ENCODE data around the gene HOMER3. TPM values are rescaled to one million over a fixed set of nuclear protein-coding genes. Genes with fewer than 3 reads are reported as not detected.

The HOMER3 gene
- total and polyA plus RNA-seq, 10 of the 15 experiments (the other 5 are each of a cell fraction or from before 2014, with no cell fraction given), result 0.18 to 10.6 (median 0.50) TPM; not detected in 2

DNA sequence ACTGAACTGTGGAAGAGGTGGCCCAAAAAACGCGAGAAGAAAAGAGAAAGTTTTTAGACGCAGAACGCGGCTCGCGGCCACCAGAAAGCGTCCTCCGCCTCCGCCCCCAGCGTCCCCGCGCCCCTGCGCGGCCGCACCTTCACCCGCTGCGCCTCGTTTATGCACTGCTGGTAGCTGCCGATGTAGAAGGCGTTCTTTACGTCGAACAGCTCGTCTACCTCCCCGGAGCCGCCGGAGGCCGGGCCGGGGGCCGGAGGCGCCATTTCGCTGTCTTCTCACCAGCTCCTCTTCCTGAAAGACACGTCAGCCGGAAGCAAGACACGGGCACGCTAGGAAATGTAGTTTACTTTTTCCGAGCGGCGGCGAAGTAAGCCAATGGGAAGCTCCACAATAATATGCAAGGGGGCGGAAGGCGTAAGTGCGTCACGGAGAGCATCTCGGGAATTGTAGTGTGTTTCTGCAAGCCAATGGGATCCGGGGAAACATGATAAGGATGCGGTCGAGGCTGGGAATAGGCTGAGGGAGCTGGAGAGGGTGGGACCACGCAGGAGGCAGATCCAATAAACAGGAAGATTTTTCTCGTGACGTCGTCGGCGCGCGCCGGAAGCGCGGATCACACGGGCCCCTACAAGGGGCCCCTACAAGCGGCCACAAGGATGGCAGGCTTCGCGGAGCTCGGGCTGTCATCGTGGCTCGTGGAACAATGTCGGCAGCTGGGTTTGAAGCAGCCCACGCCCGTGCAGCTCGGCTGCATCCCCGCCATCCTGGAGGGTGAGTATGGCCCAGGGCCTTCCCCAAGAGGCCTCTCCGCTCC is 21.7 kb downstream of the HOMER3 start, which contains the start of the genes COPE and DDX49 (continued):
- TF ChIP-seq, protein P1, sequence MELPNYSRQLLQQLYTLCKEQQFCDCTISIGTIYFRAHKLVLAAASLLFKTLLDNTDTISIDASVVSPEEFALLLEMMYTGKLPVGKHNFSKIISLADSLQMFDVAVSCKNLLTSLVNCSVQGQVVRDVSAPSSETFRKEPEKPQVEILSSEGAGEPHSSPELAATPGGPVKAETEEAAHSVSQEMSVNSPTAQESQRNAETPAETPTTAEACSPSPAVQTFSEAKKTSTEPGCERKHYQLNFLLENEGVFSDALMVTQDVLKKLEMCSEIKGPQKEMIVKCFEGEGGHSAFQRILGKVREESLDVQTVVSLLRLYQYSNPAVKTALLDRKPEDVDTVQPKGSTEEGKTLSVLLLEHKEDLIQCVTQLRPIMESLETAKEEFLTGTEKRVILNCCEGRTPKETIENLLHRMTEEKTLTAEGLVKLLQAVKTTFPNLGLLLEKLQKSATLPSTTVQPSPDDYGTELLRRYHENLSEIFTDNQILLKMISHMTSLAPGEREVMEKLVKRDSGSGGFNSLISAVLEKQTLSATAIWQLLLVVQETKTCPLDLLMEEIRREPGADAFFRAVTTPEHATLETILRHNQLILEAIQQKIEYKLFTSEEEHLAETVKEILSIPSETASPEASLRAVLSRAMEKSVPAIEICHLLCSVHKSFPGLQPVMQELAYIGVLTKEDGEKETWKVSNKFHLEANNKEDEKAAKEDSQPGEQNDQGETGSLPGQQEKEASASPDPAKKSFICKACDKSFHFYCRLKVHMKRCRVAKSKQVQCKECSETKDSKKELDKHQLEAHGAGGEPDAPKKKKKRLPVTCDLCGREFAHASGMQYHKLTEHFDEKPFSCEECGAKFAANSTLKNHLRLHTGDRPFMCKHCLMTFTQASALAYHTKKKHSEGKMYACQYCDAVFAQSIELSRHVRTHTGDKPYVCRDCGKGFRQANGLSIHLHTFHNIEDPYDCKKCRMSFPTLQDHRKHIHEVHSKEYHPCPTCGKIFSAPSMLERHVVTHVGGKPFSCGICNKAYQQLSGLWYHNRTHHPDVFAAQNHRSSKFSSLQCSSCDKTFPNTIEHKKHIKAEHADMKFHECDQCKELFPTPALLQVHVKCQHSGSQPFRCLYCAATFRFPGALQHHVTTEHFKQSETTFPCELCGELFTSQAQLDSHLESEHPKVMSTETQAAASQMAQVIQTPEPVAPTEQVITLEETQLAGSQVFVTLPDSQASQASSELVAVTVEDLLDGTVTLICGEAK (IDR thresholded peaks at IDR 0.05; ENCODE audit: borderline replicate concordance), result peak; percentile 99
- TF ChIP-seq SIX5 (IDR thresholded peaks at IDR 0.05; ENCODE audit: low read depth, low read length, severe bottlenecking), result peak; percentile 92
- peak; percentile 36; the same call in 1 of the 2 replicates for TF ChIP-seq GATAD2B (conservative IDR thresholded peaks at IDR 0.05; ENCODE audit: low read depth)
- TF ChIP-seq, protein P2, sequence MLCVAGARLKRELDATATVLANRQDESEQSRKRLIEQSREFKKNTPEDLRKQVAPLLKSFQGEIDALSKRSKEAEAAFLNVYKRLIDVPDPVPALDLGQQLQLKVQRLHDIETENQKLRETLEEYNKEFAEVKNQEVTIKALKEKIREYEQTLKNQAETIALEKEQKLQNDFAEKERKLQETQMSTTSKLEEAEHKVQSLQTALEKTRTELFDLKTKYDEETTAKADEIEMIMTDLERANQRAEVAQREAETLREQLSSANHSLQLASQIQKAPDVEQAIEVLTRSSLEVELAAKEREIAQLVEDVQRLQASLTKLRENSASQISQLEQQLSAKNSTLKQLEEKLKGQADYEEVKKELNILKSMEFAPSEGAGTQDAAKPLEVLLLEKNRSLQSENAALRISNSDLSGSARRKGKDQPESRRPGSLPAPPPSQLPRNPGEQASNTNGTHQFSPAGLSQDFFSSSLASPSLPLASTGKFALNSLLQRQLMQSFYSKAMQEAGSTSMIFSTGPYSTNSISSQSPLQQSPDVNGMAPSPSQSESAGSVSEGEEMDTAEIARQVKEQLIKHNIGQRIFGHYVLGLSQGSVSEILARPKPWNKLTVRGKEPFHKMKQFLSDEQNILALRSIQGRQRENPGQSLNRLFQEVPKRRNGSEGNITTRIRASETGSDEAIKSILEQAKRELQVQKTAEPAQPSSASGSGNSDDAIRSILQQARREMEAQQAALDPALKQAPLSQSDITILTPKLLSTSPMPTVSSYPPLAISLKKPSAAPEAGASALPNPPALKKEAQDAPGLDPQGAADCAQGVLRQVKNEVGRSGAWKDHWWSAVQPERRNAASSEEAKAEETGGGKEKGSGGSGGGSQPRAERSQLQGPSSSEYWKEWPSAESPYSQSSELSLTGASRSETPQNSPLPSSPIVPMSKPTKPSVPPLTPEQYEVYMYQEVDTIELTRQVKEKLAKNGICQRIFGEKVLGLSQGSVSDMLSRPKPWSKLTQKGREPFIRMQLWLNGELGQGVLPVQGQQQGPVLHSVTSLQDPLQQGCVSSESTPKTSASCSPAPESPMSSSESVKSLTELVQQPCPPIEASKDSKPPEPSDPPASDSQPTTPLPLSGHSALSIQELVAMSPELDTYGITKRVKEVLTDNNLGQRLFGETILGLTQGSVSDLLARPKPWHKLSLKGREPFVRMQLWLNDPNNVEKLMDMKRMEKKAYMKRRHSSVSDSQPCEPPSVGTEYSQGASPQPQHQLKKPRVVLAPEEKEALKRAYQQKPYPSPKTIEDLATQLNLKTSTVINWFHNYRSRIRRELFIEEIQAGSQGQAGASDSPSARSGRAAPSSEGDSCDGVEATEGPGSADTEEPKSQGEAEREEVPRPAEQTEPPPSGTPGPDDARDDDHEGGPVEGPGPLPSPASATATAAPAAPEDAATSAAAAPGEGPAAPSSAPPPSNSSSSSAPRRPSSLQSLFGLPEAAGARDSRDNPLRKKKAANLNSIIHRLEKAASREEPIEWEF (IDR thresholded peaks at IDR 0.05; ENCODE audit: insufficient replicate concordance, low read depth, low read length), result no peak
- no peak for TF ChIP-seq HDGF (IDR thresholded peaks at IDR 0.05)
- TF ChIP-seq NFIC (IDR thresholded peaks at IDR 0.05; ENCODE audit: low read depth, low read length), result 0 out of 2 replicates have a peak, but pooled peaks have one; percentile 28
- TF ChIP-seq, protein P3, sequence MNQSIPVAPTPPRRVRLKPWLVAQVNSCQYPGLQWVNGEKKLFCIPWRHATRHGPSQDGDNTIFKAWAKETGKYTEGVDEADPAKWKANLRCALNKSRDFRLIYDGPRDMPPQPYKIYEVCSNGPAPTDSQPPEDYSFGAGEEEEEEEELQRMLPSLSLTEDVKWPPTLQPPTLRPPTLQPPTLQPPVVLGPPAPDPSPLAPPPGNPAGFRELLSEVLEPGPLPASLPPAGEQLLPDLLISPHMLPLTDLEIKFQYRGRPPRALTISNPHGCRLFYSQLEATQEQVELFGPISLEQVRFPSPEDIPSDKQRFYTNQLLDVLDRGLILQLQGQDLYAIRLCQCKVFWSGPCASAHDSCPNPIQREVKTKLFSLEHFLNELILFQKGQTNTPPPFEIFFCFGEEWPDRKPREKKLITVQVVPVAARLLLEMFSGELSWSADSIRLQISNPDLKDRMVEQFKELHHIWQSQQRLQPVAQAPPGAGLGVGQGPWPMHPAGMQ (IDR thresholded peaks at IDR 0.05; ENCODE audit: borderline replicate concordance), result no peak
- TF ChIP-seq ETV6 (conservative IDR thresholded peaks at IDR 0.05 in 1 of 2, IDR thresholded peaks at IDR 0.05 in 1 of 2; ENCODE audit: borderline replicate concordance in 1 of 2, low read depth in 1 of 2), result no peak
- TF ChIP-seq GABPA (IDR thresholded peaks at IDR 0.05; ENCODE audit: low read depth), result peak; percentile 98
- 0 out of 2 replicates have a peak, but pooled peaks have one; percentile 13 for TF ChIP-seq SPI1 (IDR thresholded peaks at IDR 0.05; ENCODE audit: borderline replicate concordance, insufficient read depth, low read depth, low read length)
- peak; percentile 65; the same call in 1 of the 2 replicates for TF ChIP-seq LARP7 (IDR thresholded peaks at IDR 0.05)
- peak; percentile 70; the same call in 1 of the 2 replicates for TF ChIP-seq ZNF207 (IDR thresholded peaks at IDR 0.05; ENCODE audit: borderline replicate concordance)
- no peak for TF ChIP-seq CEBPB (IDR thresholded peaks at IDR 0.05; ENCODE audit: borderline replicate concordance in 1 of 2, low read depth in 2 of 2, low read length in 2 of 2)
- no peak for TF ChIP-seq MEF2B (IDR thresholded peaks at IDR 0.05; ENCODE audit: partially characterized antibody, poor library complexity, severe bottlenecking)

All from GM12878 (cell line).